Left hindlimb (tissue), 1 donor: ENCODE measurements around the gene ROBO1.

Experiments used
- DNase-seq: peaks from one replicate; pipeline ENCODE4 v3.0.0-alpha.2; 2018

ROBO1 gene

GRCh38 chr3:78580681-78581080 is 1187.1 kb downstream of the ROBO1 start:
- DNase-seq, result no peak

DNA sequence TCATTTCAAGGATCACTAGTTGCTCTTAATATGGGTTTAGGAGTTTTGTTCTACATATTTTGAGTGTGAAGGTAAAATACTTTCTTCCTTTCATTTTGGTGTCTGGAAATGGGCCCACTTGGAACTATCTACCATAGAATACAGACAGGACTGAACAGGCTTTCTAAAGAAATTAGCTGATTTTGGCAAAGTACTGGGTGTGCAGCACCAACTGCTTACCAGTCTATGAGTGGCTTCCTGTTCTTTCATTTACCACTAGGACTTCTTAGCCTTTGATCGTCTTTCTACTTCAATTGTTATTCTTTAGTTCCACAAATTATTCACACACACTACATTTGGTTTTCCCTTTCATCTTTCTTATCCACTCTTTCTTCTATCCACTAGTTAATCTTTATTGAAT is 1196.3 kb downstream of the ROBO1 start:
- DNase-seq, result no peak

- no peak for DNase-seq
Observed at GRCh38 chr3:78570496-78570895, 1197.3 kb downstream of the ROBO1 start.

DNA sequence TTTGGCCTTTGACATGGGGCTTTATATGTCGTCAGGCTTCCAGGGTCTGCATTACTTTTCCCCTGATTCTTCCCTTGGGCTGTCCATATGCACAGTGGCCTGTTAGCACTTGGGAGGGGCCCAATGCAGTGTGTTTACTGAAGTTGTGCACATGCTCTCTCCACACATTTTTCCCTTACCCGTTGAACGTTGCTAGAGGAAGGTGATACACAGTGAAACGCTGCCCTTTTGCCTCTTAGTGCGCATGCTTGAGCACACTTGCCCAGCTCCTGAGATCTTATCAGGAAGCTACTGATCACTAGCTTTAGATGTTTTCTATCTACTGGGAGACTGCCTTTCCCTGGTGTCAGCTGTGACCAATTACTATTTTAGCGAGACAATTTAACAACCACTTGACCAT is 1198.0 kb downstream of the ROBO1 start:
- no peak for DNase-seq

GRCh38 chr3:78565712-78566111 is 1202.1 kb downstream of the ROBO1 start:
- no peak for DNase-seq

DNA sequence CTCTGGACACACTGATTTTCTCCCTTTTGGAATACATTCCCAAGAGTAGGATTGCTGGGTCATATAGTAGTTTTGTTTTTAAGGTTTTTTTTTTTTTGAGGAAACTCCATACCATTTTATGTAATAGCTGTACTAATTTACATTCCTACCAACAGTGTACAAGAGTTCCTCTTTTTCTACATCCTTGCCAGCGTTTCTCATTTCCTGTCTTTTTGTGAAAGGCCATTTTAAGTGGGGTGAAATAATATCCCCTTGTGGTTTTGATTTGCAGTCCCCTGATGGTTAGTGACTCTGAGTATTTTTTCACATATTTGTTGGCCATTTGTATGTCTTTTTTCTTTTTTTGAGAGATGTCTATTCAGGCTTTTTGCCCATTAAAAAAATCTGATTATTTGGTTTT is 1205.5 kb downstream of the ROBO1 start:
- no peak for DNase-seq
